Testis (tissue), 2 donors: ENCODE measurements around the gene DNAJC22.

Source experiments
- CTCF ChIP-seq, 3 experiments: fragments of 450-650 bp in 2 of 3; fragments of 200-600 bp in 1 of 3; sonication (generic) in 1 of 3; IDR thresholded peaks; one replicate each; pipeline ENCODE4 v1.5.1; 2016 to 2019; ENCODE audit warnings: antibody characterized with exemption in 3 of 3, mild to moderate bottlenecking in 2 of 3, moderate library complexity in 1 of 3
- POLR2A ChIP-seq: fragments of 450-650 bp; IDR thresholded peaks from one replicate; pipeline ENCODE4 v1.6.1; 2017; ENCODE audit warnings: antibody characterized with exemption, mild to moderate bottlenecking, moderate library complexity

DNA sequence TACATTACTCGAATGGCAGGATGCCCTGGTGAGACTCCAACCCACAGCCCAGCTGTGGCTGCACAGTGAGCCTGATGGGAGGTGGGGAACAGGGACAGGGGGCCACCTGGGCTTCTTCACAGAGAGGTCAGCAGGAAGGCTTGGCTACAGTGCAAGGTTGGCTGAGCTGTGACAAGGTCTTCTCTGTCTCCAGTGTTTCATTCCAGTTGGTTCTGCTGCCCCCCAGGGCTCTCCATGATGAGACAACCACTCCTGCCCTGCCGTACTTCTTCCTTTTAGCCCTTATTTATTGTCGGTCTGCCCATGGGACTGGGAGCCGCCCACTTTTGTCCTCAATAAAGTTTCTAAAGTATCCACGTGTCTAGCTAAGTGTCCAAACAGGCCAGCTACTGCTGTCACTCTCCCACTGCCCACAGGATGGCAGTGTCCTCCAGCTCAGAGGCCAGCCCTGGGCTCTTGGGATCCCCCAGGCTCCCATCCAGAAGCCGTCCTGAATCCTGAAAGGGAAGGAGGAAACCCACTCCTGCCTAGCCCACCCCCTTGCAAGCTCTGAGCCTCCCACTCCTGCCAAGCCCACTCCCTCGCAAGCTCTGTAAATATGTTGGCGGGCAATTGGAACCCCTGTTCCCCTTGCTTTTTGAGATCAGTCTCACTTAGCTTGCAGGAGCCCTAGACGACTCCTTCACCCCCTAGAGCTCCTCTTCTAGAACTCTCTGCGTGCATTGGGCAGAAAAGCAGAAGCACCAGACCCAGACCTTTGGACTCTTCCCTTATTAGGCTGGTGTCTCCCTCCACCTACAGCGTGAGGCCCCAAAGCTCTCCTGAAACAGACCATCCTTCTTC lies 15.1 kb upstream of the DNAJC22 start:
- TF ChIP-seq CTCF (IDR thresholded peaks at IDR 0.05) (peak; percentile 44 to 69 (median 59)), POLR2A (no peak)
